HUES48 (cell line): ENCODE measurements around the gene FBXO21.
"Not testable (repeated sequence)": the region's sequence is repeated elsewhere in the genome, so short reads cannot be mapped to it uniquely, and the experiment has no call there.

Source experiments
- H3K27ac ChIP-seq: one replicate; pipeline ENCODE4 v1.7.0; 2013; ENCODE audit warnings: low read depth, low read length, inconsistent platforms
- H3K27me3 ChIP-seq: 2 replicates; pipeline ENCODE4 v1.6.1; 2013; ENCODE audit warnings: mild to moderate bottlenecking, low read length; ENCODE audit not compliant: control insufficient read depth, insufficient read depth
- H3K36me3 ChIP-seq: 2 replicates; pipeline ENCODE4 v1.6.1; 2013; ENCODE audit warnings: low read length; ENCODE audit not compliant: control insufficient read depth, insufficient read depth
- H3K4me1 ChIP-seq: 2 replicates; pipeline ENCODE4 v1.6.1; 2013; ENCODE audit warnings: mild to moderate bottlenecking, low read length; ENCODE audit not compliant: control insufficient read depth, insufficient read depth
- H3K4me3 ChIP-seq: 2 replicates; pipeline ENCODE4 v1.5.1; 2013; ENCODE audit warnings: mild to moderate bottlenecking, low read depth, low read length
- H3K9ac ChIP-seq: 2 replicates; pipeline ENCODE4 v1.6.1; 2013; ENCODE audit warnings: mild to moderate bottlenecking, low read depth, low read length, moderate library complexity
- H3K9me3 ChIP-seq: 2 replicates; pipeline ENCODE4 v1.6.1; 2013; ENCODE audit warnings: low read length; ENCODE audit not compliant: control insufficient read depth, insufficient read depth

FBXO21 gene

GRCh38 chr12:117104003-117104402 is 86.3 kb downstream of the FBXO21 start:
- not testable (repeated sequence) for H3K4me1 ChIP-seq, H3K9me3 ChIP-seq, H3K9ac ChIP-seq

GRCh38 chr12:117102800-117103181 is 87.5 kb downstream of the FBXO21 start:
- Histone ChIP-seq H3K4me1 (peaks cover 7% of the 10 kb centered on the region; the same call in 1 of the 2 replicates), H3K27ac (peak overlapping the region; percentile 46), H3K27me3 (peaks cover 22% of the 10 kb centered on the region), H3K9ac (no peak overlapping the region), H3K36me3 (no peaks in the 10 kb centered on the region), H3K4me3 (no peak overlapping the region), H3K9me3 (no peaks in the 10 kb centered on the region)

More at GRCh38 chr12:117104003-117104402, 86.3 kb downstream of the FBXO21 start:
- not testable (repeated sequence) for H3K36me3 ChIP-seq, H3K4me3 ChIP-seq, H3K27ac ChIP-seq
- peaks cover 12% of the 10 kb centered on the region for H3K27me3 ChIP-seq

DNA sequence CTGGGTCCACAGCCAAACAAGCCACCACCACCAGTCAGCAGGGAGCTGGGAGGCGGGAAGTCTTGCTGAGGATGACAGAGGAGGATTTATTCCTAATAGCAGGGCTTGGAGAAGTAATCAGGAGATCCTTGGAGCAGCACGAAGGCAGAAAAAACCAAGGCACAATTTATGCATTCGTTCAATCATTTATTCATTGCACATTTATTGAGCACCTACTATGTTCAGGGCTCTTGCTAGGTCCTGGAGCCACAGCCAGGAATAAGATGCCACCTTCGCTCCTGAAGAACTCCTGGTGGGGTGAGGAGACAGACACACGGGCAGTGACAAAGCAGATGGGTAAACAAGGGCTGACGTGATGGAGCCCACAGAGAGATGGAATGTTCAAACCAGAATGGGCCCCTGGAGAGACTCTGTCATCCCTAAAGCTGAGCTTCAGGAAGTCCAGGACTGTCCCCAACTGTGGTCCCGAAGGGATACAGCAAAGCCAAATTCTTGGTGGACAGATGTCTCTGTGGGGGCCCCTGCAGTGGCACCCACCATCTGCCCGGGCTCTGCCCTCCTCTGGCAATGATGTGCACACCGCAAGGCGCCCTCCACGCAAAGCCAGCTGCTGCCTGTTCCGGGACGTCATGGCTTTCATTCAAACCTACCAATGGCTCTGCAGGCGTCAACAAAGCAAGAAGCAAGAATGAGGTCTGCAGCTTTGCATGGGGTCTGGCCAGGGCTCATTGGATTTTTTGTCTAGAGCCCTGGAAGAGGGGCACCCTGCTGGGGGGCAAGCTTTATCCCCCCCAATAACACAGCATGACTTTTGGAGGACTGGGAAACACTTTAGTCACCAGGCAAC is 88.1 kb downstream of the FBXO21 start:
- no peaks in the 10 kb centered on the region for H3K36me3 ChIP-seq
- no peak overlapping the region for H3K4me3 ChIP-seq
- H3K27me3 ChIP-seq, result peaks cover 28% of the 10 kb centered on the region
- H3K9ac ChIP-seq, result no peak overlapping the region
- peaks cover 7% of the 10 kb centered on the region; the same call in 1 of the 2 replicates for H3K4me1 ChIP-seq
- H3K27ac ChIP-seq, result peak overlapping the region; percentile 46
- no peaks in the 10 kb centered on the region for H3K9me3 ChIP-seq

DNA sequence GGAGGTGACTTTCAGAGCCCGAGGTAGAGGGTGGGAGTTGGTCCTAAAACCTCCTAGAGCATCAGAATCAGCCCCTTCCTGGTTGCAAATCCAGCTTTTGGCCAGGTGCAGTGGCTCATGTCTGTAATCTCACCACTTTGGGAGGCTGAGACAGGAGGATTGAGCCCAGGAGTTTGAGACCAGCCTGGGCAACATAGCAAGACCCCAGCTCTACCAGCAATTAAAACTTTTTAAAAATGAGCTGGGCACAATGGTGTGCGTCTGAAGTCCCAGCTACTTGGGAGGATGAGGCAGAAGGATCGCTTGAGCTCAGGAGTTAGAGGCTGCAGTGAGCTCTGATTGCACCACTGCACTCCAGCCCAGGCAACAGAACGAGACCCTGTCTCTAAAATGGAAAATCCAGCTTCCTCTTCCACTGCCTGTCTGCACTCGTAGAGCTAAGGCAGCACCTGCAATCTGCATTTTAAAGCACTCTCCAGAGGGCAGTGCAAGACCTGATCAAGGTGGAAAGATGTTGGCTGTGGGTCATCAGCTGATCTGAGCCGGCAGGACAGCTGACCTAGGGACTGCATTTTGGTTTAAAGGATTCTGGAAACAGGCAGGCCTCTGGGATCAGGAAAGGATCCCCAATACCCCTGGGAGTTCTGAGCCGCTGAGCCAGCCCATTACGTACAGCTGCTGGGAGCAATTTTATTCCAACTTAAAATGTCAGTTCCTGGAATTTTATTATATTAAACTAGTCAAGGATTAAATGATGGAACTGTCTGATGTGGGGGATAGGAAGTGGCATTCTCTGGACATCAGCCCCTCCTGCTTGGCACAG is 89.2 kb downstream of the FBXO21 start:
- Histone ChIP-seq H3K36me3 (no peaks in the 10 kb centered on the region), H3K4me3 (no peak overlapping the region), H3K27me3 (peaks cover 29% of the 10 kb centered on the region), H3K9me3 (no peaks in the 10 kb centered on the region), H3K27ac (no peak overlapping the region), H3K4me1 (peaks cover 7% of the 10 kb centered on the region; the same call in 1 of the 2 replicates), H3K9ac (no peak overlapping the region)

DNA sequence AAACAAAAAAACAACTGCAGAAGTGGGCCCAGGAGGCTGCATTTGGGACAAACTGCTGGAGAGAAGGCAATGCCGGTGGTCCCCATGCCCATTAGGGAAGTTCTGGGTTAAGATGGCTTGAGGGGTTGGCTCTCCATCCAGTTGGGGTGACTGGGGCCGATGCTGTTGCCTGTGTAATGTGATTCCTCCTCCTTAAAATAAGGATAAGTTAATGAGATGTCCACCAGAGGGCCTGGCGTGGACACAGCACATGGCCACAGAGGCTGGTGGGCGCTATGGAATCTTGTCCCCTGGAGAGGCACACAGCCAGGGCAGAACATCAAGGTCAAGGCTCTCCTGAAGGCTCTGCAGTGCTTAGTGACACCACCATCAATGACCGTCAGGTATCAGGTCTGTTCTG is 90.0 kb downstream of the FBXO21 start:
- Histone ChIP-seq H3K36me3 (no peaks in the 10 kb centered on the region), H3K4me1 (peaks cover 7% of the 10 kb centered on the region; the same call in 1 of the 2 replicates), H3K27me3 (peaks cover 29% of the 10 kb centered on the region), H3K4me3 (no peak overlapping the region), H3K9ac (no peak overlapping the region), H3K27ac (no peak overlapping the region), H3K9me3 (no peaks in the 10 kb centered on the region)

GRCh38 chr12:117098361-117099217 is 91.7 kb downstream of the FBXO21 start:
- Histone ChIP-seq H3K27me3 (peaks cover 29% of the 10 kb centered on the region), H3K36me3 (no peaks in the 10 kb centered on the region), H3K4me1 (peaks cover 7% of the 10 kb centered on the region; the same call in 1 of the 2 replicates), H3K9ac (no peak overlapping the region), H3K9me3 (no peaks in the 10 kb centered on the region), H3K4me3 (peak overlapping the region; percentile 69), H3K27ac (no peak overlapping the region)

GRCh38 chr12:117098024-117098360 is 92.3 kb downstream of the FBXO21 start:
- Histone ChIP-seq H3K27me3 (peaks cover 29% of the 10 kb centered on the region), H3K9me3 (no peaks in the 10 kb centered on the region), H3K4me3 (peak overlapping the region; percentile 69), H3K9ac (no peak overlapping the region), H3K36me3 (no peaks in the 10 kb centered on the region), H3K27ac (no peak overlapping the region), H3K4me1 (peaks cover 7% of the 10 kb centered on the region; the same call in 1 of the 2 replicates)

DNA sequence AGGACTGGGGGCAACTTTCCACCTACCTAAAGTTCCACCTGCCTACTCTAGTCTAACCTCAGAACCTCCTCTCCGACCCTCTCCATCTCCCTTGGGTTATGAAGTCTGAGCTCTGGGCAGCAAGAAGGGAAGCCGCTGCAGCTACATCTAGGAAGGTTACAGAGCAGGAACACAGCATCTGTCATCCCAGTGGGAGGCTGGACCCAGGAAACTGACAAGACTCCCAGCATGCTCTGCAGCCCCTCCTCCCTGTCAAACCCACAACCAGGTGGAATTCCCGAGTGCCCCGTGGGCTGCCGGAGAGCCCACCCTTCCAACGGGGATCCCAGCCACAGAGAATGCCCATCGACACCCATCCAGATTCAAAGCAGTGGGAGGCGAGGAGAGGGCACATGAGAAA is 93.1 kb downstream of the FBXO21 start:
- Histone ChIP-seq H3K27ac (no peak overlapping the region), H3K9me3 (no peaks in the 10 kb centered on the region), H3K36me3 (no peaks in the 10 kb centered on the region), H3K4me1 (peaks cover 6% of the 10 kb centered on the region; the same call in 1 of the 2 replicates), H3K27me3 (peaks cover 29% of the 10 kb centered on the region), H3K9ac (no peak overlapping the region), H3K4me3 (no peak overlapping the region)

DNA sequence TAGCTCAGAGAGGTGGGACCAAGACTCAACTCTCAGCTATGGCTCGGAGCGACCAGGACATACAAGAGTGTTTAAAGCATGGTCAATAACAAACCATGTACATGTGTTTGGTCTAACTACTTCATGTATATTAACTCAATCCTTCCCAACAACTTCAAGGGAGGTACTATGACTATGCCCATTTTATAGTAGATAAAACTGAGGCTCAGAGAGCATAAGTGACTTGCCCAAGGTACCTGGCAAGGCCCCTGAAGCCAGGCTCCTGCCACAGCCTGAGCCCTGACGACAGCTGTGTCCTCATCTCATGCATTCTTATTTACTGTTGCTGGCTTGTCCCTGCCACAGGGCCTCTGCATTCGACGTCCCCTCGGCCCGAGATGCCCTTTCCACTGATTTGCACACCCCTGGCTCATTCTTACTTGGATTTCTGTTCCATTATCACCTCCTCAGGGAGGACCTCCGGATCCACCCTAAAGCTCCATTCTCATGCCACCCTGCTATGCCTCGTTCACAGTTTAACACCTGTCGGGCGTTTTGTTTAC is 93.7 kb downstream of the FBXO21 start:
- H3K4me3 ChIP-seq, result no peak overlapping the region
- H3K27ac ChIP-seq, result no peak overlapping the region
- no peaks in the 10 kb centered on the region for H3K9me3 ChIP-seq
- no peak overlapping the region for H3K9ac ChIP-seq
- H3K36me3 ChIP-seq, result no peaks in the 10 kb centered on the region
- H3K4me1 ChIP-seq, result no peaks in the 10 kb centered on the region; the same call in 1 of the 2 replicates
- H3K27me3 ChIP-seq, result peaks cover 29% of the 10 kb centered on the region

GRCh38 chr12:117095191-117095590 is 95.1 kb downstream of the FBXO21 start:
- H3K27ac ChIP-seq, H3K9me3 ChIP-seq, H3K36me3 ChIP-seq, H3K9ac ChIP-seq, H3K4me3 ChIP-seq, H3K4me1 ChIP-seq: not testable (repeated sequence)
- H3K27me3 ChIP-seq, result peaks cover 23% of the 10 kb centered on the region
